Erythroblast (primary cell): ENCODE measurements around the gene SLC37A4.

ENCODE experiments used
- DNase-seq, 2 experiments: peaks; one replicate each; lab custom pipeline; 2025; lab: John Stamatoyannopoulos, UW
- GATA1 ChIP-seq: IDR thresholded peaks from 2 replicates; pipeline ENCODE4 v1.6.1; 2011; ENCODE audit warnings: low read depth, mild to moderate bottlenecking, control low read depth, low read length, moderate library complexity
- POLR2A ChIP-seq: IDR thresholded peaks from 2 replicates; pipeline ENCODE4 v1.6.1; 2011; ENCODE audit warnings: mild to moderate bottlenecking, low read length

SLC37A4 gene

DNA sequence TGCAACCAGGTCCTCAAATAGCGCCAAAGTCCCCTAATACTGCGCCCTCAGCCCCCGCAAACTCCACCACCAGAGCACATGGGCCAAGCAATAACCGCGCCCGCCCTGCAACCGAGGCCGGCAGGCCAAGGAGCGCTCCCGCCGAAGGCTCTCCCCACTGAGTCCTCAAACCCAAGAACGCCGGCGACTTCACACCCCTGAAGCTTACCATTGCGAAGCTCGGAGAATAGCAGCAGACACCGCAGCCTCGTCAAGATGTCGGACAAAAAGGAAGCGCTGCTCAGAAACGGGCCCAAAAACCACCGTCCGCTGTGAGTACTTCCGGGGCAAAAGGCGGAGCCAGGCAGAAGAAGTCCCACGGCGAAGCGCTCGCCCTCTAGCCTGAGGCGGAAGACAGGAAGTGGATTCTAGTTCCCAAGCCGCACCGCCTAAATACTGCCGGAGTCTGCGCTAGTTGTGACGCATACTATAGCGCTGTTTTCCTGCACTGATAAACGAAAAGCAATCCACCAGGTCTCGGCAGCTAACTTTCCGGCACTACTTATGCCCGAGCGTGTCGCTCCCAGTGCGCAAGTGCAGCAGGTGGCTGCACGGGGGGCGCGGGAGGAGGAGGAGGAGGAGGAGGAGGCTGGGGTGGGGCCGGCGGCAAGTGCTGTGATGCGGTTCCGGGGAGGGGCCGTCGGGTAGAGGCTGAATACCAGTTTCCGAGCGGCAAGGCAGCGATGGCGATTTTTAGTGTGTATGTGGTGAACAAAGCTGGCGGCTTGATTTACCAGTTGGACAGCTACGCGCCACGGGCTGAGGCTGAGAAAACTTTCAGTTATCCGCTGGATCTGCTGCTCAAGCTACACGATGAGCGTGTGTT is 12.4 kb downstream of the SLC37A4 start, which contains the start of the genes RPS25 and TRAPPC4:
Gene RPS25, minus strand, starts transcription at position 270 of the 865 bp plus-strand sequence. Its CDS starts 59 bp downstream, at position 211.
Gene TRAPPC4, plus strand, starts transcription at position 693 of the 865 bp plus-strand sequence. Its CDS starts 30 bp downstream, at position 723.
- no peak for TF ChIP-seq GATA1
- peak; percentile 96 for TF ChIP-seq POLR2A
- peak; percentile 97 for DNase-seq

- peak in 1 of 2 experiments; percentile 48 for DNase-seq
These were observed 13.3 kb downstream of the SLC37A4 start for GRCh38 chr11:119017377-119017776.

DNA sequence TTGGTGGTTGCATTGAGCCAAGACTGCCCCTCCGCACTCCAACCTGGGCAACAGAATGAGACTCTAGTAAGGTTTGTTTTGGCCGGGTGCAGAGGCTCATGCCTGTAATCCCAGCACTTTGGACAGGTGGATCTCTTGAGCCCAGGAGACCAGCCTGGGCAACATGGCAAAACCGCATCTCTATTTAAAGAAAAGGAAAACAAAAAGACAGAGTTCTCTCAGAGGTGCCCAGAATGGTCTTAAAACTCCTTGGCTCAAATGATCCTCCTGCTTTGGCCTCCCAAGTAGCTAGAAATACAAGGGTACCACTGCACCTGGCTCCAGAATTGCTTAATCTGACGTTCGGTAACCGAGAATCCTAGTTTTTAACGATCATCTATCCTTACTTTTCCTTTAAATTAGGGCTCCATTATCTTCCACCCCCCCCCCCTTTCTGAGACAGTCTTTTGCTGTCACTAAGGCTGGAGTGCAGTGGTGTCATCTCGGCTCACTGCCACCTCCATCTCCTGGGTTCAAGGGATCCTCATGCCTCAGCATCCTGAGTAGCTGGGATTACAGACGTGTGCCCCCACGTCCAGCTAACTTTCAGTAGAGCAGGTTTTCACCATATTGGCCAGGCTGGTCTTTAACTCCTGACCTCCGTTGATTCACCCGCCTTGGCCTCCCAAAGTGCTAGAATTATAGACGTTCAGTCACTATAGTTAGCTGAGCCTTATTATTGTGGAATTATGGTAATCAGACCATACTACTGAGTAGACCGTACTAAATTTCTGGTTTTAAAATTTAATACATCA is 14.3 kb downstream of the SLC37A4 start:
- no peak for DNase-seq
- no peak for TF ChIP-seq GATA1
- no peak for TF ChIP-seq POLR2A

- TF ChIP-seq POLR2A = no peak
- no peak for TF ChIP-seq GATA1
- DNase-seq = no peak
These were observed 15.5 kb downstream of the SLC37A4 start for GRCh38 chr11:119015054-119015611.

DNA sequence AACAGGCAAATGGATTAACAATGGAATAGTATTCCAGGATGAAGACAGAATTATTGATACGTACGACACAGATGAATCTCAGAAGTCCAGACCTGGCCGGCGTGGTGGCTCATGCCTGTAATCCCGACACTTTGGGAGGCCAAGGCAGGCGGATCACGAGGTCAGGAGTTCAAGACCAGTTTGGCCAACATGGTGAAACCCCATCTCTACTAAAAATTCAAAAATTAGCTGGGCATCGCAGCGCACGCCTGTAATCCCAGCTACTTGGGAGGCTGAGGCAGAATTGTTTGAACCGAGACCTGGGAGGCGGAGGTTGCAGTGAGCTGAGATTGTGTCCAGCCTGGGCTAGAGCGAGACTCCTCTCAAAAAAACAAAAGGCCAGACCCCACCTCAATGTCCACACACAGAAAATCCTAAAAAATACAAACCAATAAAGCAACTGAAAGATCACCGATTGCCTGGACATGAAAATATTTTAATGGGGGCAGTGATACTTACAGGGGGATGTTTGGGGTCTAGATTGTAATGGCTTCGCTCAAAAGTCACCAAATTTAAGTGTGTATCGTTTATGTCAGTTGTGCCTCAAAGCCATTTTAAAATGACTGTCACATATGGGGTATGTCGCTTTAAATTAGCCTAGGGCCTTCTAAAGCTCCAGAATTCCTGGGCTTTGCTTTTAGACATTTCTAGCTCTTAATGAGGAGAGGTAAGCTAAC is 16.3 kb downstream of the SLC37A4 start:
- TF ChIP-seq POLR2A (peak; percentile 41), GATA1 (no peak)
- no peak for DNase-seq

DNA sequence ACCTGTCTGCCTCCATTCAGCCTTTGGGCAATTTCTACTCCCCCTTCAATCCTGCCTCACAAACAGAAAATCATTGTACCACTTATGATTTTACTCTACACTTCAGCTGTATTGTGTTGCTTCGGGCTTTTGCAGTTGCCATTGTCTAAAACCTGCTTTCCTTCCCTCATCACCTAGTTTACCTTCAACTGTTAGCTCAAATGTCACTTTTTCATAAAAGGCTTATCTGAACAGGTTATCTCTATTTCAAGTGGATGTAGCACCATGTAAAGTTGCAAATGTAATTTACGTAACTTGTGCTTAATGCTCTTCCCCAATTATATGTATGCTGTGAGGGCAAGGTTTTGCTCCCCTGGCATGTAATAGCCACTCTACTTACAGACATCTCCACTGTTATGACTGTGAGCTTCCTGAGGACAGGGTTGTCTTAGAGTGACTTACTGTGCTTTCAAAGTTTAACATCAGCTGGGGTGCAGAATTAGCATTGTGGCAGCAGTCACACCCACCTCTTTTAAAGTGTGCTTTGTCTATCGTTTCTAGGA is 18.0 kb downstream of the SLC37A4 start:
- no peak for DNase-seq
- TF ChIP-seq GATA1 (no peak), POLR2A (no peak)

- DNase-seq = no peak
- no peak for TF ChIP-seq POLR2A
- no peak for TF ChIP-seq GATA1
These were observed 19.1 kb downstream of the SLC37A4 start for GRCh38 chr11:119011476-119012053.

DNA sequence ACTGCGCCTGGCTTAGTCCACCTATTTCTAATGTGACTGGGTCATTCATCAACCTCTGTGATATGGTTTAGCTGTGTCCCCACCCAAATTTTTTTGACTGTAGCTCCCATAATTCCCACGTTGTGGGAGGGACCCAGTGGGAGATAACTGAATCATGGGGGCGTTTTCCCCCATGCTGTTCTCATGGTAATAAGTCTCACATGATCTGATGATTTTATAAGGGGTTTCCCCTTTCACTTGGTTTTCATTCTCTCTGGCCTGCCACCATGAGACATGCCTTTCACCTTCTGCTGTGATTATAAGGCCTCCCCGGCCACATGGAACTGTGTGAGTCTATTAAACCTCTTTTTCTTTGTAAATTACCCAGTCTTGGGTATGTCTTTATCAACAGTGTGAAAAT is 24.0 kb downstream of the SLC37A4 start:
- TF ChIP-seq POLR2A (no peak), GATA1 (no peak)
- DNase-seq = peak in 1 of 2 experiments; percentile 26

DNA sequence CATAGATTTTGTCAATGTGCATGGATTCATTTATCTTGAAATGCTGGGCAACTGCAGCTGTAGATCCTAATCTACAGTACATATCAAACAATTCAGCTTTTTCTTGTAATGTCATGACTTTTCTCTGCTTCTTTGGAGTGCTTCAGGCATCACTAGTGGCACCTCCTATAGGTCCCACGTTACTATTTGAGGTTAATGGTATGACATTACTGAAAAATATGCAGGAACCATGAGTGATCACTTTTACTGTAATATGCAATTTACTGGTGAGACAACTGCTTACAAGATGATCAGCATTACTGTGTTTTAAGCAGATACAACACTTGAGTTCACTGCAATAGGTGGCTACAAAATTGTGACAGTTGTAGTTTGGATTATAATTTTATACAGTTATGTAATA is 29.8 kb downstream of the SLC37A4 start:
- peak; percentile 38 to 51 for DNase-seq
- no peak for TF ChIP-seq GATA1

GRCh38 chr11:118998822-118999221 is 31.9 kb downstream of the SLC37A4 start:
- DNase-seq = peak in 1 of 2 experiments; percentile 43
- TF ChIP-seq POLR2A (no peak), GATA1 (no peak)

DNA sequence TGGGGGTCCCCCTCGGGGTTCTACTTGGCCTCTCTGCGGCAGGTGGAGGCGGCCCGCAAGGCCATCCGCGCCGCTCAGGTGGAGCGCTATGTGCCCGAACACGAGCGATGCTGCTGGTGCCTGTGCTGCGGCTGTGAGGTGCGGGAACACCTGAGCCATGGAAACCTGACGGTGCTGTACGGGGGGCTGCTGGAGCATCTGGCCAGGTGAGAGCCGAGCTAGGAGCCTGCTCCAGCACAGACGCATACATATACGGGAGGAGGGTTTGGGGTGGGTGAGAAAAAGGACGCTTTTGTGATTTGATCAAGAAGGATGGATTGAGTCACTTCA is 32.3 kb downstream of the SLC37A4 start:
- TF ChIP-seq POLR2A (no peak), GATA1 (no peak)
- DNase-seq = no peak

GRCh38 chr11:118997627-118998387 is 32.9 kb downstream of the SLC37A4 start, which contains the start of gene CENATAC:
Gene CENATAC (plus strand): TSS chr11:118998138. CDS start chr11:118998198, 60 bp downstream.
- no peak for TF ChIP-seq GATA1
- peak; percentile 90 for TF ChIP-seq POLR2A

More at GRCh38 chr11:118997627-118998387, 32.9 kb downstream of the SLC37A4 start, which contains the start of gene CENATAC:
- peak; percentile 95 to 96 for DNase-seq
